ENCODE results near the gene MCM6.
"Not testable (repeated sequence)": the region's sequence is repeated elsewhere in the genome, so short reads cannot be mapped to it uniquely, and the experiment has no call there.

Gene MCM6

GRCh38 chr2:135876066-135876711 is at the start of gene MCM6:
Gene MCM6, minus strand, starts transcription at chr2:135876443. Its CDS starts 78 bp downstream, at chr2:135876365.
- peak; percentile 100 for DNase-seq

GRCh38 chr2:135925571-135925970 is 49.3 kb upstream of the MCM6 start:
- DNase-seq: no peak

GRCh38 chr2:135916207-135916606 is 40.0 kb upstream of the MCM6 start:
- DNase-seq: peak; percentile 73

- no peak for DNase-seq
Measured at GRCh38 chr2:135914485-135914884, 38.2 kb upstream of the MCM6 start.

- peak; percentile 84 for DNase-seq
Measured at GRCh38 chr2:135913727-135914365, 37.6 kb upstream of the MCM6 start.

GRCh38 chr2:135909976-135910375 is 33.7 kb upstream of the MCM6 start:
- no peak for DNase-seq

GRCh38 chr2:135905679-135906078 is 29.4 kb upstream of the MCM6 start:
- no peak for DNase-seq

GRCh38 chr2:135904341-135904989 is 28.2 kb upstream of the MCM6 start:
- DNase-seq: peak; percentile 57

GRCh38 chr2:135903650-135904049 is 27.4 kb upstream of the MCM6 start:
- no peak for DNase-seq

- DNase-seq: no peak
Measured at GRCh38 chr2:135899567-135899966, 23.3 kb upstream of the MCM6 start.

- DNase-seq: no peak
Measured at GRCh38 chr2:135898234-135898786, 22.1 kb upstream of the MCM6 start.

- no peak for DNase-seq
Measured at GRCh38 chr2:135894930-135895329, 18.7 kb upstream of the MCM6 start.

GRCh38 chr2:135893374-135893794 is 17.1 kb upstream of the MCM6 start:
- no peak for DNase-seq

GRCh38 chr2:135890835-135891234 is 14.6 kb upstream of the MCM6 start:
- DNase-seq: peak; percentile 25

GRCh38 chr2:135890149-135890548 is 13.9 kb upstream of the MCM6 start:
- DNase-seq: no peak

GRCh38 chr2:135888587-135888986 is 12.3 kb upstream of the MCM6 start:
- not testable (repeated sequence) for DNase-seq

GRCh38 chr2:135885709-135886108 is 9.5 kb upstream of the MCM6 start:
- DNase-seq: no peak

- no peak for DNase-seq
Measured at GRCh38 chr2:135882415-135882814, 6.2 kb upstream of the MCM6 start.

- DNase-seq: not testable (repeated sequence)
Measured at GRCh38 chr2:135876770-135877169, 527 bp upstream of the MCM6 start.

- DNase-seq: peak; percentile 86
Measured at GRCh38 chr2:135875491-135876065, 665 bp downstream of the MCM6 start.

- no peak for DNase-seq
Measured at GRCh38 chr2:135874777-135875365, 1.4 kb downstream of the MCM6 start.

GRCh38 chr2:135870571-135870970 is 5.7 kb downstream of the MCM6 start:
- no peak for DNase-seq

GRCh38 chr2:135863233-135863632 is 13.0 kb downstream of the MCM6 start:
- no peak for DNase-seq
